Hepatocyte (in vitro differentiated cells): ENCODE data around the gene PSMD5.

ENCODE experiments used
- CTCF ChIP-seq: fragments of 200-600 bp; sonication (generic); IDR thresholded peaks from 2 replicates; pipeline ENCODE4 v1.5.1; 2016; ENCODE audit warnings: antibody characterized with exemption, mild to moderate bottlenecking; ENCODE audit not compliant: poor library complexity
- EZH2 ChIP-seq: fragments of 200-600 bp; sonication (generic); IDR thresholded peaks from 2 replicates; pipeline ENCODE4 v1.6.1; 2016; ENCODE audit warnings: antibody characterized with exemption, mild to moderate bottlenecking, borderline replicate concordance
- EZH2phosphoT487 ChIP-seq: fragments of 200-600 bp; sonication (generic); IDR thresholded peaks from one replicate; pipeline ENCODE4 v1.6.1; 2018; ENCODE audit warnings: antibody characterized with exemption, mild to moderate bottlenecking, low read depth, moderate library complexity; ENCODE audit not compliant: unreplicated experiment, severe bottlenecking

- no peak for TF ChIP-seq CTCF
- TF ChIP-seq EZH2: no peak
- TF ChIP-seq EZH2phosphoT487: no peak
Observed at GRCh38 chr9:120857902-120858301, 15.2 kb upstream of the PSMD5 start.
